IPS-18a (cell line): ENCODE results near the gene KCNAB1.
"Not testable (repeated sequence)": the region's sequence is repeated elsewhere in the genome, so short reads cannot be mapped to it uniquely, and the experiment has no call there.

Experiments used
- H3K27ac ChIP-seq: one replicate; pipeline ENCODE4 v1.5.1; 2013; ENCODE audit warnings: low read length
- H3K27me3 ChIP-seq: one replicate; pipeline ENCODE4 v1.6.1; 2013; ENCODE audit warnings: mild to moderate bottlenecking, low read length; ENCODE audit not compliant: control insufficient read depth, insufficient read depth
- H3K36me3 ChIP-seq: one replicate; pipeline ENCODE4 v1.6.1; 2013; ENCODE audit warnings: low read depth, low read length; ENCODE audit not compliant: control insufficient read depth
- H3K4me1 ChIP-seq: one replicate; pipeline ENCODE4 v1.6.1; 2013; ENCODE audit warnings: low read depth, low read length; ENCODE audit not compliant: control insufficient read depth
- H3K4me3 ChIP-seq: one replicate; pipeline ENCODE4 v1.5.1; 2013; ENCODE audit warnings: low read length
- H3K9ac ChIP-seq: one replicate; pipeline ENCODE4 v1.6.1; 2013; ENCODE audit warnings: mild to moderate bottlenecking, low read length, moderate library complexity
- H3K9me3 ChIP-seq: one replicate; pipeline ENCODE4 v1.6.1; 2013; ENCODE audit warnings: low read depth, low read length; ENCODE audit not compliant: control insufficient read depth

Gene KCNAB1

DNA sequence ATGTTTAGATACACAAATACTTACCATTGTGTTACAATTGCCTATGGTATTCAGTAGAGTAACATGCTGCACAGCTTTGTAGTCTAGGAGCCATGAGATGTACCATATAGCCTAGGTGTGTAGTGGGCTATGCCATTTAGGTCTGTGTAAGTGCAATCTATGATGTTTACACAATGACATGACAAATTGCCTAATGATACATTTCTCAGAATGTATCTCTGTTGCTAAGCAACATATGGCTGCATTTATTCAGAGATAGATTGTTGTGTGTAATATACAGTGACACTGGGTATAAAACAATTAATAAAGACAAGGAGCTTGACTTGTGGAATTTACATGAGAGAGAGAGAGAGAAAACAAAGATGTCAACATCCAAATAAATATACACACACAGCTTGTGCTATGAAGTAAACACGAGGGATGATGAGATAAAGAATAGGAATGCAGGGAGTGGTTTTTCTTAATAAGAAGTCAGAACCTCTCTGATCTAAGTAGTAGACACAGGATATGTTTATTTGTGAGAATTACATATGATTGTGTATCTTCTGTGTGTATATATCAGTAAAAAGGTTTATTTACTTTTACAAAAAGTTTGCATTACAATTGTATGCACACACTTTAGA is 110.0 kb downstream of the KCNAB1 start:
- no peak overlapping the region for H3K4me3 ChIP-seq
- no peaks in the 10 kb centered on the region for H3K27me3 ChIP-seq
- no peak overlapping the region for H3K9ac ChIP-seq
- H3K27ac ChIP-seq, result no peak overlapping the region
- H3K36me3 ChIP-seq, result no peaks in the 10 kb centered on the region
- no peaks in the 10 kb centered on the region for H3K4me1 ChIP-seq
- no peaks in the 10 kb centered on the region for H3K9me3 ChIP-seq

- not testable (repeated sequence) for H3K9ac ChIP-seq, H3K27me3 ChIP-seq, H3K4me3 ChIP-seq, H3K27ac ChIP-seq, H3K36me3 ChIP-seq, H3K4me1 ChIP-seq, H3K9me3 ChIP-seq
Measured at GRCh38 chr3:156231221-156231620, 110.8 kb downstream of the KCNAB1 start.

- Histone ChIP-seq H3K4me3 (no peak overlapping the region), H3K36me3 (no peaks in the 10 kb centered on the region), H3K4me1 (no peaks in the 10 kb centered on the region), H3K27me3 (no peaks in the 10 kb centered on the region), H3K9ac (no peak overlapping the region), H3K27ac (no peak overlapping the region), H3K9me3 (no peaks in the 10 kb centered on the region)
Measured at GRCh38 chr3:156233876-156234275, 113.5 kb downstream of the KCNAB1 start.

GRCh38 chr3:156236556-156237260 is 116.3 kb downstream of the KCNAB1 start:
- Histone ChIP-seq H3K27me3 (no peaks in the 10 kb centered on the region), H3K9me3 (no peaks in the 10 kb centered on the region)

DNA sequence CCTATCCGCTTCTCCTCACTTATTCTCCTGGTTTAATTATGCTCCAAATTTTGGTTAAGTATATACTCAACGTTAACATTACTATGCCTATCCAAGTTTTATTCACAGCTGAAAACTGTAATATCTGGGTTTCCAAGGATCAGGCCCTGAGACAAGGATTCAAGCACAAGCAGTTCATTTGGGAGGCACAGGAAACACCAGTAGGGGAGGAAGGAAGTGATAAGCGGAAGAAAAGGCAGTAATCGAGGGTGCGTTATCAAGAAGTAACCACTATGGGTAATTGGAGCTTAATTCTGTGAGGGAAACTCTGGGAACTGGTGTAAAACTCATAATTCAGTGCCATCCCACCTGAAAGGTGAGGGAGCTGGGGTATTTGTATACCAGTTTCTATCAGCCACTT is 120.3 kb downstream of the KCNAB1 start:
- Histone ChIP-seq H3K4me1 (no peaks in the 10 kb centered on the region), H3K27me3 (no peaks in the 10 kb centered on the region), H3K4me3 (no peak overlapping the region), H3K36me3 (no peaks in the 10 kb centered on the region), H3K9ac (no peak overlapping the region), H3K9me3 (no peaks in the 10 kb centered on the region), H3K27ac (no peak overlapping the region)

More at GRCh38 chr3:156236556-156237260, 116.3 kb downstream of the KCNAB1 start:
- H3K4me3 ChIP-seq, result no peak overlapping the region
- H3K36me3 ChIP-seq, result no peaks in the 10 kb centered on the region
- H3K4me1 ChIP-seq, result no peaks in the 10 kb centered on the region
- no peak overlapping the region for H3K9ac ChIP-seq
- no peak overlapping the region for H3K27ac ChIP-seq

GRCh38 chr3:156246961-156247725 is 126.8 kb downstream of the KCNAB1 start:
- Histone ChIP-seq H3K27ac (no peak overlapping the region), H3K36me3 (no peaks in the 10 kb centered on the region), H3K27me3 (no peaks in the 10 kb centered on the region), H3K9ac (no peak overlapping the region), H3K4me1 (no peaks in the 10 kb centered on the region), H3K4me3 (no peak overlapping the region), H3K9me3 (no peaks in the 10 kb centered on the region)

GRCh38 chr3:156250550-156250949 is 130.2 kb downstream of the KCNAB1 start:
- no peaks in the 10 kb centered on the region for H3K36me3 ChIP-seq
- no peaks in the 10 kb centered on the region for H3K4me1 ChIP-seq
- no peaks in the 10 kb centered on the region for H3K9me3 ChIP-seq
- H3K9ac ChIP-seq, result no peak overlapping the region
- H3K27ac ChIP-seq, result no peak overlapping the region
- H3K4me3 ChIP-seq, result no peak overlapping the region
- no peaks in the 10 kb centered on the region for H3K27me3 ChIP-seq

GRCh38 chr3:156251424-156251823 is 131.0 kb downstream of the KCNAB1 start:
- Histone ChIP-seq H3K4me3 (no peak overlapping the region), H3K27me3 (no peaks in the 10 kb centered on the region), H3K4me1 (no peaks in the 10 kb centered on the region), H3K9me3 (no peaks in the 10 kb centered on the region), H3K27ac (no peak overlapping the region), H3K9ac (no peak overlapping the region), H3K36me3 (no peaks in the 10 kb centered on the region)

- H3K4me3 ChIP-seq, result no peak overlapping the region
- H3K4me1 ChIP-seq, result no peaks in the 10 kb centered on the region
- H3K27me3 ChIP-seq, result no peaks in the 10 kb centered on the region
- H3K9me3 ChIP-seq, result no peaks in the 10 kb centered on the region
- no peak overlapping the region for H3K9ac ChIP-seq
- no peak overlapping the region for H3K27ac ChIP-seq
- H3K36me3 ChIP-seq, result no peaks in the 10 kb centered on the region
Measured at GRCh38 chr3:156252656-156253055, 132.3 kb downstream of the KCNAB1 start.

GRCh38 chr3:156253150-156253549 is 132.8 kb downstream of the KCNAB1 start:
- H3K27me3 ChIP-seq, result no peaks in the 10 kb centered on the region
- no peaks in the 10 kb centered on the region for H3K36me3 ChIP-seq
- peaks cover 2% of the 10 kb centered on the region for H3K4me1 ChIP-seq
- no peak overlapping the region for H3K27ac ChIP-seq
- no peak overlapping the region for H3K9ac ChIP-seq
- no peak overlapping the region for H3K4me3 ChIP-seq
- H3K9me3 ChIP-seq, result no peaks in the 10 kb centered on the region

DNA sequence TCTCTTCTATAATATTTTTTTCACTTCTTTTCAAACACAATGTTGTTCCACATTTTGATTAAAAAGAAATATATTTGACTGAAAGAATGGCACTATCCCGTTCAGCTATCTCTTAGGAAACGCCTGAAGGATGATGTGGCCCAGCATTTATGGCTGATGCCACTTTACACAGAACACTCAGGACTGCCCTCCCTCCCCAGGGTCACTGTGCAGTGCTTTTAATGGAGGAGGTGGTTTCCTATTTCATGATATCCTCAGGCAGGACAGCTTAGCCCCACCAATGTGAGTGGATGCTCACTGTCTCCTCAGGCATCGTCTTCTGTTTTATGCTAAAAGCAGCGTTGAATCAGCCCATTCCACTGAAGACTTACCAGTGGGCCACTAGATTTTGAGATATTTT is 135.9 kb downstream of the KCNAB1 start:
- H3K36me3 ChIP-seq, result no peaks in the 10 kb centered on the region
- no peaks in the 10 kb centered on the region for H3K27me3 ChIP-seq
- no peak overlapping the region for H3K27ac ChIP-seq
- H3K9ac ChIP-seq, result no peak overlapping the region
- H3K4me1 ChIP-seq, result peaks cover 6% of the 10 kb centered on the region
- no peaks in the 10 kb centered on the region for H3K9me3 ChIP-seq
- H3K4me3 ChIP-seq, result no peak overlapping the region
